ENCODE results near the gene CDCP1.

The CDCP1 gene

GRCh38 chr3:45071075-45071474, 75.1 kb downstream of the CDCP1 start:
- TF ChIP-seq YY1 (IDR thresholded peaks at IDR 0.05; ENCODE audit: low read depth), result no peak
- TF ChIP-seq EP300 (IDR thresholded peaks at IDR 0.05; ENCODE audit: borderline replicate concordance), result no peak
- TF ChIP-seq CEBPB (IDR thresholded peaks at IDR 0.05), result no peak
- TF ChIP-seq REST (IDR thresholded peaks at IDR 0.05; ENCODE audit: low read depth), result no peak
- no peak for TF ChIP-seq ZBTB7A (IDR thresholded peaks at IDR 0.05; ENCODE audit: low read depth)
- no peak for TF ChIP-seq TEAD4 (IDR thresholded peaks at IDR 0.05)
- no peak for TF ChIP-seq NFIC (IDR thresholded peaks at IDR 0.05)
- TF ChIP-seq CREB1 (IDR thresholded peaks at IDR 0.05; ENCODE audit: low read depth), result no peak
- no peak for TF ChIP-seq EGR1 (IDR thresholded peaks at IDR 0.05)
- TF ChIP-seq TCF12 (IDR thresholded peaks at IDR 0.05; ENCODE audit: low read depth), result no peak
- TF ChIP-seq RAD21 (IDR thresholded peaks at IDR 0.05; ENCODE audit: low read depth), result no peak
- TF ChIP-seq USF1 (IDR thresholded peaks at IDR 0.05), result no peak
- TF ChIP-seq TAF1 (IDR thresholded peaks at IDR 0.05; ENCODE audit: low read depth), result no peak
- TF ChIP-seq FOXM1 (IDR thresholded peaks at IDR 0.05; ENCODE audit: borderline replicate concordance, low read depth), result no peak
- TF ChIP-seq MAX (IDR thresholded peaks at IDR 0.05), result no peak

DNA sequence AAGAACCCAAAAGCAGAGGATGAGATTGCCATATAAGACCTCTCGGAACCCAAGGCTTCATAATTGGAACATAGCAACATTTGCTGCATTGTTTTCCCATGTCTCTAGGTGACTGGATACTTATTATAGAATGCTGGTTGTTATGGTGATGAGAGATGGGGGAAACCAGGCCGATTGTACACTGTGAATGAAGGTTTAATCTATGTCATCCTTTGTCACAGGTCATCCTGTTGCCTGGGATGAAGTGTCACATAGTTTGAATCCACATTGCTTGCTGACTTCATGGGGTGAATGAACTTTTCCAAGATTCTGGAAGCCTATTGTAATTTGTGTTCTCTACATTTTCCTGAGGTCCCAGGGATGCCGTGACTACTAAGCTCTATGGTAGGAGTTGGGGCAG, 78.2 kb downstream of the CDCP1 start:
- TF ChIP-seq NFIC (IDR thresholded peaks at IDR 0.05), result no peak
- no peak for TF ChIP-seq RAD21 (IDR thresholded peaks at IDR 0.05; ENCODE audit: low read depth)
- TF ChIP-seq FOXM1 (IDR thresholded peaks at IDR 0.05; ENCODE audit: borderline replicate concordance, low read depth), result no peak
- no peak for TF ChIP-seq MAX (IDR thresholded peaks at IDR 0.05)
- no peak for TF ChIP-seq TCF12 (IDR thresholded peaks at IDR 0.05; ENCODE audit: low read depth)
- TF ChIP-seq ZBTB7A (IDR thresholded peaks at IDR 0.05; ENCODE audit: low read depth), result no peak
- TF ChIP-seq CEBPB (IDR thresholded peaks at IDR 0.05), result no peak
- no peak for TF ChIP-seq YY1 (IDR thresholded peaks at IDR 0.05; ENCODE audit: low read depth)
- no peak for TF ChIP-seq USF1 (IDR thresholded peaks at IDR 0.05)

DNA sequence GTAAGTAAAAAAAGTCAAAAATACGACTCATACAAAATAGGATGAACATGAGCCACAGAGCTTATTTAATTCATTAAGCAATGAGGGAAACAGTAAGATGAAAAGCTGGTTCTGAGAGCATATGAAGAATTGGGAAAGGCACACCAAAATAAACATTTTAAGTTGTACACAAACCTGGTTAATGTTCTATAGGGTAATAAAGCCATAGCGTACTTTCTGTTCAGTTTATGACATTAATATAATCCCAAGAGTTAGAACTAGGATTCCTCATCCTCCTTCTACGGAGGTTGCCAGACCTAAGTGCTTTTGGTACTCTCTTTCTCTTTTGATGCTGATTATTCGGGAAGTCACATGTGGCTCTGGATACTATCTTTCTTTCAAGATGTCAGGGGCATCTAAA, 78.7 kb downstream of the CDCP1 start:
- no peak for TF ChIP-seq EGR1 (IDR thresholded peaks at IDR 0.05)
- no peak for TF ChIP-seq REST (IDR thresholded peaks at IDR 0.05; ENCODE audit: low read depth)
- no peak for TF ChIP-seq MAX (IDR thresholded peaks at IDR 0.05)

DNA sequence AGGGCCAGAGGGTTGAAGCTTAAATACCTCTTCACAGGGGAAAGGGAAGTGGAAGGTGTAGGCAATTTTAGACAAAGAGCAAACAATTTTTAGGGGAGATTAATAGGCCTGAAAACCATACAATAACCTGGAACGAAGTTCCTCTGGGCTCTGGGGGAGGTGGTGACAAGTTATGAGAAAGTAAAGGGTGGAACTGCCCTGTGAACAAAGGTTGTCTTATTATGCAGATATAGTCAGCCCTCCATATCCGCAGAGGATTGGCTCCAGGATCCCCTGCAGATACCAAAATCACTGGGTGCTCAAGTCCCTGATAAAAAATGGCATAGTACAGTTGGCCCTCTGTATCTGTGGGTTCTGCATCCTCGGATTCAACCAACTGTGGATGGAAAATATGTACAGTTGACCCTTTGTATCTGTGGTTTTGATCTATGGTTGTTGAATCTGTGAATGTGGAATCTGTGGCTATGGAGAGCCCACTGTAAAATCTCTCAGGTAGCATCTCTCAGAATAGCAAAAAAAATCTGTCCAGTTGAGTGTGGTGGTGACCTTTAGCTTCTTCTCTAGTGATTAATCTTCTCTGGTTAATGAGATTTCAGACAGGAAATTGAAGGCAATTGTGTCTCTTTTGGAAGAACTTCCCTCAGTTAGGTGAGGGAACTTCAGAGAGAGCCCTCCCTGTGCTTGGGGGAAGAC, 79.9 kb downstream of the CDCP1 start:
- TF ChIP-seq EGR1 (IDR thresholded peaks at IDR 0.05), result no peak
- no peak for TF ChIP-seq RAD21 (IDR thresholded peaks at IDR 0.05; ENCODE audit: low read depth)
- no peak for TF ChIP-seq USF1 (IDR thresholded peaks at IDR 0.05)
- TF ChIP-seq REST (IDR thresholded peaks at IDR 0.05; ENCODE audit: low read depth), result no peak
- TF ChIP-seq CEBPB (IDR thresholded peaks at IDR 0.05), result no peak
- no peak for TF ChIP-seq FOXM1 (IDR thresholded peaks at IDR 0.05; ENCODE audit: borderline replicate concordance, low read depth)
